AG09319 (cell line): Measurements from ENCODE around the gene RGS9.
A peak's percentile ranks its signal among the peaks of the same experiment; 100 is the strongest.

ENCODE experiments used
- DNase-seq: peaks from one replicate; pipeline ENCODE4 v3.0.0-alpha.2; 2010; ENCODE audit warnings: low read depth; ENCODE audit errors: extremely low read depth
- CTCF ChIP-seq: IDR thresholded peaks from 2 replicates; pipeline ENCODE4 v1.5.1; 2011; ENCODE audit warnings: low read depth, mild to moderate bottlenecking, inconsistent platforms, low read length, moderate library complexity

RGS9 gene

GRCh38 chr17:65231662-65232335 lies 94.6 kb downstream of the RGS9 start:
- peak; percentile 64 for DNase-seq

GRCh38 chr17:65235284-65235683 lies 98.1 kb downstream of the RGS9 start:
- no peak for TF ChIP-seq CTCF

More at GRCh38 chr17:65231662-65232335, 94.6 kb downstream of the RGS9 start:
- peak; percentile 89 for TF ChIP-seq CTCF

GRCh38 chr17:65236321-65236720 lies 99.2 kb downstream of the RGS9 start:
- no peak for DNase-seq
- TF ChIP-seq CTCF: no peak

More at GRCh38 chr17:65235284-65235683, 98.1 kb downstream of the RGS9 start:
- DNase-seq: no peak

GRCh38 chr17:65243838-65244625 lies 106.9 kb downstream of the RGS9 start:
- no peak for TF ChIP-seq CTCF
- DNase-seq: no peak

GRCh38 chr17:65246252-65246651 lies 109.1 kb downstream of the RGS9 start:
- TF ChIP-seq CTCF: no peak
- DNase-seq: no peak

GRCh38 chr17:65249774-65250173 lies 112.6 kb downstream of the RGS9 start:
- no peak for TF ChIP-seq CTCF
- DNase-seq: no peak

GRCh38 chr17:65254166-65254565 lies 117.0 kb downstream of the RGS9 start:
- TF ChIP-seq CTCF: no peak
- DNase-seq: no peak
